GM12878 (cell line): ENCODE data around the gene PRM2. TPM values are rescaled to one million over a fixed set of nuclear protein-coding genes. Genes with fewer than 3 reads are reported as not detected.
A peak's percentile ranks its signal among the peaks of the same experiment; 100 is the strongest.

Experiments used
- BMI1 ChIP-seq: fragments of 450-650 bp; IDR thresholded peaks from 2 replicates; pipeline ENCODE4 v1.6.1; 2016; ENCODE audit warnings: mild to moderate bottlenecking, moderate library complexity, borderline replicate concordance
- CBX5 ChIP-seq: sonication (generic); IDR thresholded peaks from 2 replicates; pipeline ENCODE4 v1.6.1; 2016; ENCODE audit warnings: low read depth, moderate library complexity, mild to moderate bottlenecking, inconsistent platforms
- CHD2 ChIP-seq: IDR thresholded peaks from 2 replicates; pipeline ENCODE4 v1.6.1; 2011; ENCODE audit warnings: low read depth, low read length, improper control_type of control experiment, borderline replicate concordance
- CREB1 ChIP-seq: IDR thresholded peaks from 2 replicates; pipeline ENCODE4 v1.6.1; 2012; ENCODE audit warnings: low read depth, mild to moderate bottlenecking, inconsistent platforms
- EED ChIP-seq: sonication (generic); IDR thresholded peaks from 2 replicates; pipeline ENCODE4 v1.6.1; 2016; ENCODE audit warnings: antibody characterized with exemption, low read depth
- EP300 ChIP-seq, 2 experiments: fragments of 150-350 bp in 1 of 2; IDR thresholded peaks; 2 replicates each; pipeline ENCODE4 v1.6.1; 2011 to 2012; ENCODE audit warnings: low read depth in 2 of 2, low read length in 2 of 2, borderline replicate concordance in 1 of 2, improper control_type of control experiment in 1 of 2, inconsistent platforms in 1 of 2; ENCODE audit not compliant: control insufficient read depth in 1 of 2
- ESRRA ChIP-seq: IDR thresholded peaks from 2 replicates; pipeline ENCODE4 v1.6.1; 2012; ENCODE audit warnings: mild to moderate bottlenecking, low read length, improper control_type of control experiment
- ETV6 ChIP-seq, 2 experiments: fragments of 450-650 bp in 1 of 2; IDR thresholded peaks in 1 of 2; conservative IDR thresholded peaks in 1 of 2; 2 replicates each; pipeline ENCODE4 v1.6.1; 2014; ENCODE audit warnings: antibody characterized with exemption in 1 of 2, borderline replicate concordance in 1 of 2, low read depth in 1 of 2, mild to moderate bottlenecking in 1 of 2, moderate library complexity in 1 of 2
- FOXK2 ChIP-seq: fragments of 450-650 bp; IDR thresholded peaks from 2 replicates; pipeline ENCODE4 v1.6.1; 2017; ENCODE audit warnings: mild to moderate bottlenecking, moderate library complexity
- HDAC6 ChIP-seq: fragments of 200-600 bp; sonication (generic); IDR thresholded peaks from one replicate; pipeline ENCODE4 v1.8.0; 2017; ENCODE audit warnings: antibody characterized with exemption; ENCODE audit not compliant: unreplicated experiment
- KAT2A ChIP-seq: conservative IDR thresholded peaks from 2 replicates; pipeline ENCODE4 v1.6.1; 2011; ENCODE audit warnings: low read depth, low read length; ENCODE audit not compliant: control insufficient read depth
- LARP7 ChIP-seq: fragments of 450-650 bp; IDR thresholded peaks from 2 replicates; pipeline ENCODE4 v1.6.1; 2017; ENCODE audit warnings: mild to moderate bottlenecking
- MLLT1 ChIP-seq: fragments of 450-650 bp; IDR thresholded peaks from 2 replicates; pipeline ENCODE4 v1.6.1; 2016; ENCODE audit warnings: mild to moderate bottlenecking
- MTA3 ChIP-seq: IDR thresholded peaks from 2 replicates; pipeline ENCODE4 v1.6.1; 2012; ENCODE audit warnings: low read length, inconsistent platforms, borderline replicate concordance
- MYB ChIP-seq: fragments of 150-350 bp; IDR thresholded peaks from 2 replicates; pipeline ENCODE4 v1.6.1; 2014; ENCODE audit warnings: mild to moderate bottlenecking, low read depth, low read length, borderline replicate concordance
- NBN ChIP-seq: fragments of 450-650 bp; IDR thresholded peaks from 2 replicates; pipeline ENCODE4 v1.6.1; 2016
- NFYB ChIP-seq: IDR thresholded peaks from 2 replicates; pipeline ENCODE4 v1.6.1; 2011; ENCODE audit warnings: low read depth, mild to moderate bottlenecking, low read length, improper control_type of control experiment, moderate library complexity; ENCODE audit not compliant: insufficient read depth
- PAX5 ChIP-seq: IDR thresholded peaks from 2 replicates; pipeline ENCODE4 v1.6.1; 2011; ENCODE audit warnings: low read depth, low read length, borderline replicate concordance
- PML ChIP-seq: IDR thresholded peaks from 2 replicates; pipeline ENCODE4 v1.6.1; 2012; ENCODE audit warnings: low read length, inconsistent platforms
- POU2F2 ChIP-seq: IDR thresholded peaks from 3 replicates; pipeline ENCODE4 v1.6.1; 2011; ENCODE audit warnings: low read depth, mild to moderate bottlenecking, low read length, borderline replicate concordance
- RB1 ChIP-seq: fragments of 450-650 bp; formaldehyde crosslinking; IDR thresholded peaks from 2 replicates; pipeline ENCODE4 v1.6.1; 2017; ENCODE audit warnings: mild to moderate bottlenecking, borderline replicate concordance
- RELA ChIP-seq: fragments of 450-650 bp; IDR thresholded peaks from 2 replicates; pipeline ENCODE4 v1.8.0; 2014; ENCODE audit warnings: borderline replicate concordance; ENCODE audit not compliant: partially characterized antibody
- SIX5 ChIP-seq: IDR thresholded peaks from 2 replicates; pipeline ENCODE4 v1.6.1; 2011; ENCODE audit warnings: mild to moderate bottlenecking, low read depth, low read length, moderate library complexity; ENCODE audit not compliant: severe bottlenecking
- SMC3 ChIP-seq: IDR thresholded peaks from 2 replicates; pipeline ENCODE4 v1.6.1; 2011; ENCODE audit warnings: low read length, improper control_type of control experiment, borderline replicate concordance
- SUPT20H ChIP-seq: IDR thresholded peaks from 2 replicates; pipeline ENCODE4 v1.6.1; 2011; ENCODE audit warnings: low read depth, mild to moderate bottlenecking, low read length, moderate library complexity, borderline replicate concordance; ENCODE audit not compliant: control insufficient read depth
- TAF1 ChIP-seq: IDR thresholded peaks from 2 replicates; pipeline ENCODE4 v1.6.1; 2011; ENCODE audit warnings: mild to moderate bottlenecking, low read depth, low read length, borderline replicate concordance
- TARDBP ChIP-seq: IDR thresholded peaks from 2 replicates; pipeline ENCODE4 v1.6.1; 2016; ENCODE audit warnings: borderline replicate concordance
- USF1 ChIP-seq: IDR thresholded peaks from 2 replicates; pipeline ENCODE4 v1.6.1; 2011; ENCODE audit warnings: borderline replicate concordance, low read depth, mild to moderate bottlenecking, moderate library complexity, mixed read lengths, low read length; ENCODE audit not compliant: insufficient read depth; ENCODE audit errors: extremely low read length
- ZNF207 ChIP-seq: fragments of 450-650 bp; IDR thresholded peaks from 2 replicates; pipeline ENCODE4 v1.6.1; 2014; ENCODE audit warnings: antibody characterized with exemption, mild to moderate bottlenecking, borderline replicate concordance
- ZNF622 ChIP-seq: fragments of 450-650 bp; IDR thresholded peaks from 2 replicates; pipeline ENCODE4 v1.6.1; 2017; ENCODE audit warnings: mild to moderate bottlenecking, inconsistent platforms
- polyA plus RNA-seq, 11 experiments: library from polyadenylated mRNA; depleted of rRNA in 4 of 11; unstranded in 6 of 11; stranded (reverse) in 5 of 11; fragments of >200 nt; fragmentation: Nextera tagmentation in 4 of 11; fragmentation: Illumina TruSeq in 1 of 11; extraction: Ambion mirVana in 4 of 11; extraction: Trizol in 1 of 11; gene quantifications; 1 replicate in 1 of 11; 2 replicates in 10 of 11; pipeline versions ENCODE4 v1.2.1 to v1.2.3, GENCODE V29; 2011 to 2016; ENCODE audit warnings: inconsistent platforms in 2 of 11, missing spikeins in 2 of 11, low read depth in 1 of 11
- total RNA-seq, 4 experiments: library from RNA; depleted of rRNA in 3 of 4; stranded (reverse); fragments of >200 nt in 3 of 4; fragmentation: Illumina TruSeq in 1 of 4; extraction: Trizol in 1 of 4; gene quantifications; 2 replicates each; pipeline versions ENCODE4 v1.2.1 to v1.2.3, GENCODE V29; 2013 to 2021

The PRM2 gene
- total and polyA plus RNA-seq, 10 of the 15 experiments (the other 5 are each of a cell fraction or from before 2014, with no cell fraction given): not detected

GRCh38 chr16:11297492-11298142, 21.3 kb upstream of the PRM2 start (continued):
- TF ChIP-seq PML (no peak; the same call in 1 of the 2 replicates), NFYB (no peak), MLLT1 (peak; percentile 77), ESRRA (no peak), EP300 (IDR thresholded peaks at IDR 0.05; ENCODE audit: borderline replicate concordance in 1 of 2, control insufficient read depth in 1 of 2, low read depth in 2 of 2, low read length in 2 of 2) (peak; percentile 86 to 94), SIX5 (no peak), SUPT20H (no peak), ETV6 (conservative IDR thresholded peaks at IDR 0.05 in 1 of 2, IDR thresholded peaks at IDR 0.05 in 1 of 2; ENCODE audit: borderline replicate concordance in 1 of 2, low read depth in 1 of 2) (peak in 1 of 2 experiments; percentile 76; a peak in 1 of 4 replicates), EED (peak; percentile 93), CREB1 (no peak; the same call in 1 of the 2 replicates), CHD2 (peak; percentile 89), TAF1 (peak; percentile 32; the same call in 1 of the 2 replicates), LARP7 (peak; percentile 73), MTA3 (peak; percentile 25; the same call in 1 of the 2 replicates), USF1 (peak; percentile 79), ZNF207 (peak; percentile 74), SMC3 (peak; percentile 28; the same call in 1 of the 2 replicates), HDAC6 (no peak), CBX5 (0 out of 2 replicates have a peak, but pooled peaks have one; percentile 27), POU2F2 (peak; percentile 81; the same call in 1 of the 3 replicates), RB1 (no peak; the same call in 1 of the 2 replicates), RELA (peak; percentile 65), MYB (0 out of 2 replicates have a peak, but pooled peaks have one; percentile 58), KAT2A (no peak), FOXK2 (no peak), PAX5 (peak; percentile 91), NBN (peak; percentile 92), ZNF622 (no peak), TARDBP (peak; percentile 82), BMI1 (no peak)
